ENCODE results near the gene ATP10A. TPM values are rescaled to one million over a fixed set of nuclear protein-coding genes. Genes with fewer than 3 reads are reported as not detected.
"Not testable (repeated sequence)": the region's sequence is repeated elsewhere in the genome, so short reads cannot be mapped to it uniquely, and the experiment has no call there.

Gene ATP10A
- total RNA-seq, 4 donors from 2014 or later, result 3.8 to 7.1 (median 5.2) TPM

- no peak overlapping the region for H3K4me3 ChIP-seq
- H3K27me3 ChIP-seq, result no peaks in the 10 kb centered on the region
- H3K36me3 ChIP-seq, result no peaks in the 10 kb centered on the region
- DNase-seq (ENCODE audit: low spot score in 2 of 2), result no peak
- WGBS, result 79% methylated on average over 2 of the region's 2 CpGs
- no peak overlapping the region for H3K27ac ChIP-seq
- TF ChIP-seq POLR2AphosphoS5 (IDR thresholded peaks at IDR 0.05), result no peak
- no peak for TF ChIP-seq CTCF (IDR thresholded peaks at IDR 0.05)
- no peak for TF ChIP-seq POLR2A (IDR thresholded peaks at IDR 0.05)
- no peak for TF ChIP-seq EP300 (IDR thresholded peaks at IDR 0.05)
- H3K9me3 ChIP-seq, result no peaks in the 10 kb centered on the region
- peaks cover 15% of the 10 kb centered on the region for H3K4me1 ChIP-seq
Observed at GRCh38 chr15:25774871-25775270, 88.3 kb downstream of the ATP10A start.

GRCh38 chr15:25773248-25773647, 89.9 kb downstream of the ATP10A start:
- no peak overlapping the region for H3K27ac ChIP-seq
- no peaks in the 10 kb centered on the region for H3K27me3 ChIP-seq
- no peaks in the 10 kb centered on the region for H3K9me3 ChIP-seq
- peak in 1 of 2 donors; percentile 24 for DNase-seq (ENCODE audit: low spot score in 2 of 2)
- no peaks in the 10 kb centered on the region for H3K36me3 ChIP-seq
- peaks cover 15% of the 10 kb centered on the region for H3K4me1 ChIP-seq
- no peak for TF ChIP-seq EP300 (IDR thresholded peaks at IDR 0.05)
- no peak for TF ChIP-seq POLR2A (IDR thresholded peaks at IDR 0.05)
- WGBS, result 94% methylated on average over 6 of the region's 6 CpGs
- no peak overlapping the region for H3K4me3 ChIP-seq

GRCh38 chr15:25772500-25772899, 90.6 kb downstream of the ATP10A start:
- Histone ChIP-seq H3K9me3 (no peaks in the 10 kb centered on the region), H3K4me1 (peaks cover 15% of the 10 kb centered on the region)
- WGBS, result 91% methylated on average over 8 of the region's 8 CpGs

GRCh38 chr15:25771736-25772135, 91.4 kb downstream of the ATP10A start:
- DNase-seq (ENCODE audit: low spot score in 2 of 2), result not testable (repeated sequence)

More at GRCh38 chr15:25772500-25772899, 90.6 kb downstream of the ATP10A start:
- Histone ChIP-seq H3K36me3 (no peaks in the 10 kb centered on the region), H3K27ac (no peak overlapping the region), H3K4me3 (no peak overlapping the region), H3K27me3 (no peaks in the 10 kb centered on the region)
- TF ChIP-seq POLR2A (IDR thresholded peaks at IDR 0.05) (no peak), POLR2AphosphoS5 (IDR thresholded peaks at IDR 0.05) (no peak), CTCF (IDR thresholded peaks at IDR 0.05) (no peak), EP300 (IDR thresholded peaks at IDR 0.05) (no peak)
- no peak for DNase-seq (ENCODE audit: low spot score in 2 of 2)

GRCh38 chr15:25771338-25771706, 91.8 kb downstream of the ATP10A start:
- Histone ChIP-seq H3K4me3 (no peak overlapping the region), H3K36me3 (no peaks in the 10 kb centered on the region), H3K27ac (no peak overlapping the region), H3K27me3 (no peaks in the 10 kb centered on the region), H3K4me1 (peaks cover 15% of the 10 kb centered on the region), H3K9me3 (no peaks in the 10 kb centered on the region)
- DNase-seq (ENCODE audit: low spot score in 2 of 2), result no peak
- WGBS, result 100% methylated on average over 1 of the region's 1 CpG
- TF ChIP-seq POLR2AphosphoS5 (IDR thresholded peaks at IDR 0.05) (no peak), EP300 (IDR thresholded peaks at IDR 0.05) (no peak), CTCF (IDR thresholded peaks at IDR 0.05) (no peak), POLR2A (IDR thresholded peaks at IDR 0.05) (no peak)

More at GRCh38 chr15:25771736-25772135, 91.4 kb downstream of the ATP10A start:
- peaks cover 15% of the 10 kb centered on the region for H3K4me1 ChIP-seq
- H3K27ac ChIP-seq, H3K36me3 ChIP-seq, H3K27me3 ChIP-seq, H3K4me3 ChIP-seq, H3K9me3 ChIP-seq: not testable (repeated sequence)
- WGBS, result 92% methylated on average over 4 of the region's 8 CpGs

- H3K9me3 ChIP-seq, result no peaks in the 10 kb centered on the region
- 92% methylated on average over 14 of the region's 14 CpGs for WGBS
- TF ChIP-seq POLR2AphosphoS5 (IDR thresholded peaks at IDR 0.05) (no peak), EP300 (IDR thresholded peaks at IDR 0.05) (no peak), POLR2A (IDR thresholded peaks at IDR 0.05) (no peak)
- DNase-seq (ENCODE audit: low spot score in 2 of 2), result no peak
- H3K27ac ChIP-seq, result no peak overlapping the region
- H3K4me1 ChIP-seq, result peaks cover 10% of the 10 kb centered on the region
- H3K4me3 ChIP-seq, result no peak overlapping the region
- no peaks in the 10 kb centered on the region for H3K27me3 ChIP-seq
- no peaks in the 10 kb centered on the region for H3K36me3 ChIP-seq
Observed at GRCh38 chr15:25770618-25771337, 92.3 kb downstream of the ATP10A start.
